ENCODE results near the gene CENPO.

DNA sequence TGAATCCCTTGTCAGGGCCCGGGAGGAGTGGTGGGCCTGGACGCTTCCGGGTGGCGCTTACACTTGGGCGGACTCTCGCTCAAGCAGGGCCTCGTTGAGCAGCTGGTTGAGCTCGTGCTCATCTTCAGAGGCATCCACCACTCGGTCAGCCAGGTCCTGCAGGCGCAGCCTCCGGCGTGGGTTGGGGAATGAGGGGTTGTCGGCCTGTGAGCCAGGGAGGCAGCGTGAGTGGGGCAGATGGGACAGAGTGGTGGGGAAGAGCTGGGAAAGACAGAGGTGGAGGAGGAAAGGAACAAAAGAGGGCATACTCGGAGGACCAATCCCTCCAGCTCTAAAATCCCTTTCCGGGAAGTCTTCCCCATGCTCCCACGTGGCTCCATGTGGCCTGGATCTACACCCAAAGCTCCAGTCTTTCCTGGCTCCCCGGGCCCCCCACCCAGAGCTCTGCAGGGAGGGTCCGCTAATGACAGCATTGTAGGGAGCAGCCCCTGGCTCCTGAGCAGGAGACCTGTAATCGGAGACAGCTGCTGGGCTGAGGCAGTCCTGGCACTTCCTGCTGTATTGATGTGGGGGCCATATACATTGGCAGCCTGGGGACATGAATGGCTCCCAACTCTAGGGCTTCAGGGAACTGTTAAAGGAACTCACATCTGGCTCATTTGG, 41.6 kb downstream of the CENPO start:
- TF ChIP-seq, protein P1, sequence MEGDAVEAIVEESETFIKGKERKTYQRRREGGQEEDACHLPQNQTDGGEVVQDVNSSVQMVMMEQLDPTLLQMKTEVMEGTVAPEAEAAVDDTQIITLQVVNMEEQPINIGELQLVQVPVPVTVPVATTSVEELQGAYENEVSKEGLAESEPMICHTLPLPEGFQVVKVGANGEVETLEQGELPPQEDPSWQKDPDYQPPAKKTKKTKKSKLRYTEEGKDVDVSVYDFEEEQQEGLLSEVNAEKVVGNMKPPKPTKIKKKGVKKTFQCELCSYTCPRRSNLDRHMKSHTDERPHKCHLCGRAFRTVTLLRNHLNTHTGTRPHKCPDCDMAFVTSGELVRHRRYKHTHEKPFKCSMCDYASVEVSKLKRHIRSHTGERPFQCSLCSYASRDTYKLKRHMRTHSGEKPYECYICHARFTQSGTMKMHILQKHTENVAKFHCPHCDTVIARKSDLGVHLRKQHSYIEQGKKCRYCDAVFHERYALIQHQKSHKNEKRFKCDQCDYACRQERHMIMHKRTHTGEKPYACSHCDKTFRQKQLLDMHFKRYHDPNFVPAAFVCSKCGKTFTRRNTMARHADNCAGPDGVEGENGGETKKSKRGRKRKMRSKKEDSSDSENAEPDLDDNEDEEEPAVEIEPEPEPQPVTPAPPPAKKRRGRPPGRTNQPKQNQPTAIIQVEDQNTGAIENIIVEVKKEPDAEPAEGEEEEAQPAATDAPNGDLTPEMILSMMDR (conservative IDR thresholded peaks at IDR 0.05; ENCODE audit: low read depth, low read length) = no peak
- TF ChIP-seq RCOR1 (IDR thresholded peaks at IDR 0.05; ENCODE audit: insufficient replicate concordance, low read length) (no peak), POLR2A (IDR thresholded peaks at IDR 0.05; ENCODE audit: low read depth, low read length) (no peak), FOS (IDR thresholded peaks at IDR 0.05; ENCODE audit: low read depth, low read length) (no peak), CEBPB (IDR thresholded peaks at IDR 0.05; ENCODE audit: low read depth, low read length) (no peak), RFX5 (IDR thresholded peaks at IDR 0.05; ENCODE audit: low read depth, low read length) (no peak), NFE2L2 (IDR thresholded peaks at IDR 0.05; ENCODE audit: low read depth, low read length) (no peak)
- TF ChIP-seq, protein P2, sequence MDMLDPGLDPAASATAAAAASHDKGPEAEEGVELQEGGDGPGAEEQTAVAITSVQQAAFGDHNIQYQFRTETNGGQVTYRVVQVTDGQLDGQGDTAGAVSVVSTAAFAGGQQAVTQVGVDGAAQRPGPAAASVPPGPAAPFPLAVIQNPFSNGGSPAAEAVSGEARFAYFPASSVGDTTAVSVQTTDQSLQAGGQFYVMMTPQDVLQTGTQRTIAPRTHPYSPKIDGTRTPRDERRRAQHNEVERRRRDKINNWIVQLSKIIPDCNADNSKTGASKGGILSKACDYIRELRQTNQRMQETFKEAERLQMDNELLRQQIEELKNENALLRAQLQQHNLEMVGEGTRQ (IDR thresholded peaks at IDR 0.05; ENCODE audit: low read depth, low read length) = no peak
